Esophagus squamous epithelium (tissue), 4 donors: ENCODE results near the gene OOSP2.

ENCODE experiments used
- CTCF ChIP-seq, 6 experiments: fragments of 450-650 bp in 4 of 6; fragments of 200-600 bp in 2 of 6; sonication (generic) in 2 of 6; IDR thresholded peaks; one replicate each; pipeline ENCODE4 v1.5.1; 2016 to 2019; ENCODE audit warnings: antibody characterized with exemption in 6 of 6, mild to moderate bottlenecking in 4 of 6, moderate library complexity in 4 of 6
- POLR2A ChIP-seq, 4 donors: fragments of 450-650 bp; IDR thresholded peaks; one replicate each; pipeline ENCODE4 v1.6.1; 2017; ENCODE audit warnings: antibody characterized with exemption in 4 of 4, mild to moderate bottlenecking in 4 of 4, moderate library complexity in 3 of 4

- TF ChIP-seq POLR2A (IDR thresholded peaks at IDR 0.05) (no peak), CTCF (IDR thresholded peaks at IDR 0.05) (no peak)
Measured at GRCh38 chr11:60078745-60079144, 38.5 kb downstream of the OOSP2 start.
